HepG2 (cell line): Measurements from ENCODE around the gene PLAAT3. TPM values are rescaled to one million over a fixed set of nuclear protein-coding genes. Genes with fewer than 3 reads are reported as not detected.

Experiments used
- ATAC-seq: fragments of 200-7000 bp; cut with Tn5 transposase; 3 replicates; pipeline ENCODE4 v1.9.1; 2020; ENCODE audit warnings: mild to moderate bottlenecking, moderate library complexity
- BruUV-seq: library from RNA; stranded (reverse); fragments of 400-500 nt; replicated peaks from 2 replicates; lab custom pipeline; 2021; lab: Mats Ljungman, UMichigan
- CTCF ChIA-PET: fragments of 300-600 bp; formaldehyde crosslinking; extraction: SDS; loops from one replicate; lab custom pipeline; 2021; ENCODE audit warnings: low total read pairs, inconsistent platforms, low intra/inter-chr PET ratio; lab: Yijun Ruan, JAX
- POLR2A ChIA-PET: fragments of 350-600 bp; sonication (Branson Sonifier 250); formaldehyde crosslinking; loops from one replicate; lab custom pipeline; 2020; ENCODE audit warnings: antibody characterized with exemption, inconsistent platforms; lab: Yijun Ruan, JAX
- DNase-seq: peaks from one replicate; pipeline ENCODE4 v3.0.0-alpha.2; 2015; ENCODE audit warnings: low spot score
- FAIRE-seq: peaks from 3 replicates; lab custom pipeline; 2011; peaks lifted over from hg19 to GRCh38; lab: Jason Lieb, UNC
- H2AFZ ChIP-seq: one replicate; pipeline ENCODE4 v1.6.1; 2011; ENCODE audit warnings: low read length, inconsistent platforms
- H3K27ac ChIP-seq: fragments of 300-600 bp; 3 replicates; pipeline ENCODE4 v1.8.0; 2011; ENCODE audit warnings: mixed run types, mild to moderate bottlenecking, mixed read lengths, low read length, inconsistent platforms; ENCODE audit not compliant: insufficient read depth; ENCODE audit errors: extremely low read length
- H3K27me3 ChIP-seq, 2 experiments: fragments of 200-600 bp in 1 of 2; 2 replicates in 1 of 2; 3 replicates in 1 of 2; pipeline versions ENCODE4 v1.6.0 to v1.8.0; 2011; ENCODE audit warnings: low read length in 2 of 2, mild to moderate bottlenecking in 2 of 2, moderate library complexity in 2 of 2, inconsistent platforms in 1 of 2; ENCODE audit not compliant: insufficient read depth in 2 of 2, control insufficient read depth in 1 of 2
- H3K36me3 ChIP-seq, 2 experiments: fragments of 200-600 bp in 1 of 2; replicated peaks in 1 of 2; 2 replicates in 1 of 2; 3 replicates in 1 of 2; pipeline versions ENCODE4 v1.5.1 to v1.8.0; 2011; ENCODE audit warnings: low read length in 2 of 2, inconsistent platforms in 1 of 2; ENCODE audit not compliant: insufficient read depth in 2 of 2, control insufficient read depth in 1 of 2
- H3K4me1 ChIP-seq: 2 replicates; pipeline ENCODE4 v1.5.1; 2012; ENCODE audit warnings: low read length, inconsistent platforms; ENCODE audit not compliant: insufficient read depth
- H3K4me2 ChIP-seq: 2 replicates; pipeline ENCODE4 v1.6.0; 2011; ENCODE audit warnings: low read depth, low read length, inconsistent platforms
- H3K4me3 ChIP-seq, 3 experiments: fragments of 200-600 bp in 1 of 3; sonication (generic), shearing (Covaris generic) in 1 of 3; replicated peaks in 1 of 3; 2 replicates each; pipeline ENCODE4 v1.5.1; 2011 to 2016; ENCODE audit warnings: low read length in 3 of 3, inconsistent platforms in 2 of 3, low read depth in 2 of 3, mild to moderate bottlenecking in 2 of 3, control low read depth in 1 of 3, mixed read lengths in 1 of 3; ENCODE audit not compliant: insufficient read depth in 1 of 3
- H3K79me2 ChIP-seq: one replicate; pipeline ENCODE4 v1.6.1; 2011; ENCODE audit warnings: low read length, inconsistent platforms; ENCODE audit not compliant: insufficient read depth
- H3K9ac ChIP-seq: 2 replicates; pipeline ENCODE4 v1.6.0; 2011; ENCODE audit warnings: mild to moderate bottlenecking, low read depth, low read length, inconsistent platforms; ENCODE audit not compliant: insufficient read depth
- H3K9me3 ChIP-seq: 2 replicates; pipeline ENCODE4 v1.5.1; 2012; ENCODE audit warnings: mild to moderate bottlenecking, low read length
- H4K20me1 ChIP-seq: 2 replicates; pipeline ENCODE4 v1.6.0; 2011; ENCODE audit warnings: inconsistent platforms, mild to moderate bottlenecking, low read length, moderate library complexity; ENCODE audit not compliant: insufficient read depth
- IRF2 ChIP-seq: IDR thresholded peaks from 2 replicates; pipeline ENCODE4 v1.6.1; 2018; ENCODE audit warnings: missing genetic modification reagents, missing compliant biosample characterization
- MIXL1 ChIP-seq: IDR thresholded peaks from 2 replicates; pipeline ENCODE4 v1.6.1; 2016
- SP5 ChIP-seq: IDR thresholded peaks from 2 replicates; pipeline ENCODE4 v1.6.1; 2016; ENCODE audit warnings: low read depth, borderline replicate concordance
- SRF ChIP-seq: IDR thresholded peaks from 2 replicates; pipeline ENCODE4 v1.6.1; 2011; ENCODE audit warnings: mild to moderate bottlenecking, low read depth, low read length, moderate library complexity
- ZFX ChIP-seq: sonication (generic); formaldehyde crosslinking; IDR thresholded peaks from 2 replicates; pipeline ENCODE4 v1.4.0; 2020; ENCODE audit warnings: mild to moderate bottlenecking, low read depth, missing genetic modification reagents, moderate library complexity
- ZNF18 ChIP-seq: sonication (generic); formaldehyde crosslinking; IDR thresholded peaks from 2 replicates; pipeline ENCODE4 v1.8.0; 2022; ENCODE audit warnings: mild to moderate bottlenecking, missing genetic modification reagents; ENCODE audit not compliant: insufficient replicate concordance
- ZNF263 ChIP-seq: sonication (generic); formaldehyde crosslinking; IDR thresholded peaks from 2 replicates; pipeline ENCODE4 v1.4.0; 2020; ENCODE audit warnings: missing genetic modification reagents
- ZNF34 ChIP-seq: sonication (generic); formaldehyde crosslinking; IDR thresholded peaks from 2 replicates; pipeline ENCODE4 v1.4.0; 2020; ENCODE audit warnings: mild to moderate bottlenecking, missing genetic modification reagents, borderline replicate concordance
- ZUFSP ChIP-seq: sonication (generic); formaldehyde crosslinking; IDR thresholded peaks from 2 replicates; pipeline ENCODE4 v1.9.0; 2021; ENCODE audit warnings: missing genetic modification reagents, mild to moderate bottlenecking, borderline replicate concordance
- WGBS: methylation state at CpG from one replicate; pipeline ENCODE4 v1.1.6; 2017; ENCODE audit warnings: low lambda C conversion rate; 5-methylcytosine and 5-hydroxymethylcytosine counted together
- in situ Hi-C: cut with HindIII; loops from 2 replicates; pipeline ENCODE4 v1.10.0; 2017; ENCODE audit warnings: low pct_unique_long_range_greater_than_20kb; ENCODE audit not compliant: extremely low pct_ligation_motif_present
- intact Hi-C: fragments of 100-400 bp; cut with micrococcal nuclease; formaldehyde crosslinking; loops from one replicate; pipeline ENCODE4 v1.10.0; 2022; ENCODE audit not compliant: unreplicated experiment
- polyA plus RNA-seq, 8 experiments: library from polyadenylated mRNA; depleted of rRNA in 3 of 8; stranded (reverse) in 7 of 8; unstranded in 1 of 8; fragments of >200 nt; fragmentation: Illumina TruSeq in 4 of 8; extraction: Trizol in 4 of 8; gene quantifications; 2 replicates each; pipeline versions ENCODE4 v1.2.1 to v1.2.3, GENCODE V29; 2011 to 2016; ENCODE audit warnings: low read depth in 4 of 8, missing spikeins in 1 of 8, mixed read lengths in 1 of 8; ENCODE audit not compliant: insufficient read depth in 1 of 8
- total RNA-seq, 5 experiments: library from RNA; depleted of rRNA; stranded (reverse); fragments of >200 nt; fragmentation: Illumina TruSeq; extraction: Trizol; gene quantifications; 2 replicates each; pipeline ENCODE4 v1.2.3, GENCODE V29; 2016; ENCODE audit warnings: low read depth in 1 of 5
- TF ChIP-seq, protein P1 (sequence below): sonication (generic); formaldehyde crosslinking; conservative IDR thresholded peaks from 2 replicates; pipeline ENCODE4 v1.8.0; 2022; ENCODE audit warnings: mild to moderate bottlenecking, moderate library complexity, missing genetic modification reagents
- TF ChIP-seq, protein P2 (sequence below): sonication (generic); formaldehyde crosslinking; IDR thresholded peaks from 2 replicates; pipeline ENCODE4 v1.9.0; 2021; ENCODE audit warnings: mild to moderate bottlenecking, missing genetic modification reagents

The PLAAT3 gene
- total and polyA plus RNA-seq, 2 of the 13 experiments (the other 11 are each of a cell fraction or from before 2014, with no cell fraction given) = 9.3 to 16.4 TPM

DNA sequence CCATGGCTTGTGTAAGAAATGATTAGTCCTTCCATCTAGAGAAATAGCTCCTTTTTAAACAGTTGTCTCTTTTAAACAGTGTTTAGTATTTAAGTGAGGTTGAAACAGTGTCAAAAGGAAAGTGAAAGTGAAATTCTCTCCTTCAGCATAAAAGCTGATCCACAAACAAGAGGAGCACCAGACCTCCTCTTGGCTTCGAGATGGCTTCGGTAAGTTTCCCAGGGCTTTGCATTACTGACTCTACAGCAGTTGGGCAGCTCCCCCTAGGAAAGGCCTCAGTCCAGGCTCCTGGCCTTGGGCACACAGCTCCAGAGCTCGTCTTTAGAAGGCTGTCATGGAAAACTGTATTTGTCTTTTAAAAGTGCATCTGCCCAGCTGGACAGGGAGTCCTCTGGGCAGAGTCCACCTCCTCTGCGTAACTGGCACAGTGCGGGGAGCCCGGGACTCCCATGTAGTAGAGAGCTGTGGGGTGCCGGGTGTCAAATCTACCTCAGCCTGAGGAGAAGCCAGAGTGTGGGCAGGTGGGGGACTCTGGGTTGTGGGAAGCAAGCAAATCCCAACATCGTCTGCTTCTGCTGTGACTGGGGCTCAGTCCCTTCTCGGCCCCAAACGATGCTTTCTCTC, 77.5 kb downstream of the PLAAT3 start, which contains the start of gene PLAAT4:
Gene PLAAT4, plus strand, starts transcription at position 140 of the 624 bp plus-strand sequence. Its CDS starts 61 bp downstream, at position 201.
- Histone ChIP-seq H3K27ac (no peak within 1 kb of the TSS), H3K36me3 (no peaks in the 10 kb centered on the region), H3K79me2 (no peaks in the 10 kb centered on the region), H3K9ac (no peak within 1 kb of the TSS), H3K4me2 (peak within 1 kb of the TSS; percentile 86), H3K27me3 (peaks cover 0 to 17% of the 10 kb centered on the region in 2 experiments; a peak in 2 of 5 replicates), H3K4me1 (peaks cover 19% of the 10 kb centered on the region), H2AFZ (peak within 1 kb of the TSS; percentile 20), H3K4me3 (peak within 1 kb of the TSS; percentile 5 to 51 (median 47); a peak in 5 of 6 replicates), H3K9me3 (no peaks in the 10 kb centered on the region), H4K20me1 (no peaks in the 10 kb centered on the region)
- in situ Hi-C loops = no loop called here
- ChIA-PET POLR2A (interaction anchor here (0.6 kb wide), 1 partner anchor 27 kb away, joined by 3 read pairs; no protein-coding TSS in a partner anchor), CTCF (no interaction called here)
- WGBS = 5% methylated on average over 5 of the region's 10 CpGs
- FAIRE-seq (no peak), DNase-seq (peak; percentile 16), ATAC-seq (peak; percentile 82)
- BruUV-seq = no TSS peak
- intact Hi-C loops = no loop called here
- no peak for TF ChIP-seq SRF
- peak; percentile 57; the same call in 1 of the 2 replicates for TF ChIP-seq IRF2 (CRISPR knock-in tag)
- no peak for TF ChIP-seq ZNF18 (CRISPR knock-in tag)
- TF ChIP-seq SP5 = no peak
- no peak for TF ChIP-seq ZUFSP
- TF ChIP-seq, protein P1, sequence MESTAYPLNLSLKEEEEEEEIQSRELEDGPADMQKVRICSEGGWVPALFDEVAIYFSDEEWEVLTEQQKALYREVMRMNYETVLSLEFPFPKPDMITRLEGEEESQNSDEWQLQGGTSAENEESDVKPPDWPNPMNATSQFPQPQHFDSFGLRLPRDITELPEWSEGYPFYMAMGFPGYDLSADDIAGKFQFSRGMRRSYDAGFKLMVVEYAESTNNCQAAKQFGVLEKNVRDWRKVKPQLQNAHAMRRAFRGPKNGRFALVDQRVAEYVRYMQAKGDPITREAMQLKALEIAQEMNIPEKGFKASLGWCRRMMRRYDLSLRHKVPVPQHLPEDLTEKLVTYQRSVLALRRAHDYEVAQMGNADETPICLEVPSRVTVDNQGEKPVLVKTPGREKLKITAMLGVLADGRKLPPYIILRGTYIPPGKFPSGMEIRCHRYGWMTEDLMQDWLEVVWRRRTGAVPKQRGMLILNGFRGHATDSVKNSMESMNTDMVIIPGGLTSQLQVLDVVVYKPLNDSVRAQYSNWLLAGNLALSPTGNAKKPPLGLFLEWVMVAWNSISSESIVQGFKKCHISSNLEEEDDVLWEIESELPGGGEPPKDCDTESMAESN (CRISPR knock-in tag) = no peak
- peak; percentile 58; the same call in 1 of the 2 replicates for TF ChIP-seq ZNF263 (CRISPR knock-in tag)
- no peak for TF ChIP-seq ZNF34 (CRISPR knock-in tag)
- TF ChIP-seq MIXL1 (CRISPR knock-in tag) = 0 out of 2 replicates have a peak, but pooled peaks have one; percentile 15
- 0 out of 2 replicates have a peak, but pooled peaks have one; percentile 27 for TF ChIP-seq ZFX (CRISPR knock-in tag)
- TF ChIP-seq, protein P2, sequence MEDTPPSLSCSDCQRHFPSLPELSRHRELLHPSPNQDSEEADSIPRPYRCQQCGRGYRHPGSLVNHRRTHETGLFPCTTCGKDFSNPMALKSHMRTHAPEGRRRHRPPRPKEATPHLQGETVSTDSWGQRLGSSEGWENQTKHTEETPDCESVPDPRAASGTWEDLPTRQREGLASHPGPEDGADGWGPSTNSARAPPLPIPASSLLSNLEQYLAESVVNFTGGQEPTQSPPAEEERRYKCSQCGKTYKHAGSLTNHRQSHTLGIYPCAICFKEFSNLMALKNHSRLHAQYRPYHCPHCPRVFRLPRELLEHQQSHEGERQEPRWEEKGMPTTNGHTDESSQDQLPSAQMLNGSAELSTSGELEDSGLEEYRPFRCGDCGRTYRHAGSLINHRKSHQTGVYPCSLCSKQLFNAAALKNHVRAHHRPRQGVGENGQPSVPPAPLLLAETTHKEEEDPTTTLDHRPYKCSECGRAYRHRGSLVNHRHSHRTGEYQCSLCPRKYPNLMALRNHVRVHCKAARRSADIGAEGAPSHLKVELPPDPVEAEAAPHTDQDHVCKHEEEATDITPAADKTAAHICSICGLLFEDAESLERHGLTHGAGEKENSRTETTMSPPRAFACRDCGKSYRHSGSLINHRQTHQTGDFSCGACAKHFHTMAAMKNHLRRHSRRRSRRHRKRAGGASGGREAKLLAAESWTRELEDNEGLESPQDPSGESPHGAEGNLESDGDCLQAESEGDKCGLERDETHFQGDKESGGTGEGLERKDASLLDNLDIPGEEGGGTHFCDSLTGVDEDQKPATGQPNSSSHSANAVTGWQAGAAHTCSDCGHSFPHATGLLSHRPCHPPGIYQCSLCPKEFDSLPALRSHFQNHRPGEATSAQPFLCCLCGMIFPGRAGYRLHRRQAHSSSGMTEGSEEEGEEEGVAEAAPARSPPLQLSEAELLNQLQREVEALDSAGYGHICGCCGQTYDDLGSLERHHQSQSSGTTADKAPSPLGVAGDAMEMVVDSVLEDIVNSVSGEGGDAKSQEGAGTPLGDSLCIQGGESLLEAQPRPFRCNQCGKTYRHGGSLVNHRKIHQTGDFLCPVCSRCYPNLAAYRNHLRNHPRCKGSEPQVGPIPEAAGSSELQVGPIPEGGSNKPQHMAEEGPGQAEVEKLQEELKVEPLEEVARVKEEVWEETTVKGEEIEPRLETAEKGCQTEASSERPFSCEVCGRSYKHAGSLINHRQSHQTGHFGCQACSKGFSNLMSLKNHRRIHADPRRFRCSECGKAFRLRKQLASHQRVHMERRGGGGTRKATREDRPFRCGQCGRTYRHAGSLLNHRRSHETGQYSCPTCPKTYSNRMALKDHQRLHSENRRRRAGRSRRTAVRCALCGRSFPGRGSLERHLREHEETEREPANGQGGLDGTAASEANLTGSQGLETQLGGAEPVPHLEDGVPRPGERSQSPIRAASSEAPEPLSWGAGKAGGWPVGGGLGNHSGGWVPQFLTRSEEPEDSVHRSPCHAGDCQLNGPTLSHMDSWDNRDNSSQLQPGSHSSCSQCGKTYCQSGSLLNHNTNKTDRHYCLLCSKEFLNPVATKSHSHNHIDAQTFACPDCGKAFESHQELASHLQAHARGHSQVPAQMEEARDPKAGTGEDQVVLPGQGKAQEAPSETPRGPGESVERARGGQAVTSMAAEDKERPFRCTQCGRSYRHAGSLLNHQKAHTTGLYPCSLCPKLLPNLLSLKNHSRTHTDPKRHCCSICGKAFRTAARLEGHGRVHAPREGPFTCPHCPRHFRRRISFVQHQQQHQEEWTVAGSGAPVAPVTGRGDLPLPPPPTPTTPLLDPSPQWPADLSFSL (CRISPR knock-in tag) = no peak
